ENCODE measurements around the gene FIBP.
"Not testable (repeated sequence)": the region's sequence is repeated elsewhere in the genome, so short reads cannot be mapped to it uniquely, and the experiment has no call there.

Gene FIBP

DNA sequence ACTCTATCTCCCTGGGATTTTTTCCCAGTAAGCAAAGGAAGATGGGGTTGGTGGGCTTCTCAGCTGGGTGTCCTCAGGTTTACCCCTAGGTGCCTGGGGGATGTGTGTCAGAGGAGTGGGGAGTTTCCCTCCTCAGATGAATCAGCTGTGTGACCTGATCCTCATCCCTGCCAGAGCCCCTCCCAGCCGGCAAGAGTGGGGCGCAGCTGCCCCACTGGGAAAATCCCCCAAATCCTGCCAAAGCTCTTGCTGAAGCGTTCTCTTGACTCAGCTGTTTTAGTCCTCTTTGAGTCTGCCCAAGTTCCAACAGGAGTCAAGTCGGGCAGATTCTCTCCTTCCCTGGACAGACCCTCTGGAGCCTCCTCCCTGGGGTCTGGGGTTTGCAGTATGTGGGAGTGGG lies 24.6 kb upstream of the FIBP start:
- no peak for DNase-seq

GRCh38 chr11:65911682-65912568 lies 23.7 kb upstream of the FIBP start:
- peak; percentile 40 for DNase-seq

DNA sequence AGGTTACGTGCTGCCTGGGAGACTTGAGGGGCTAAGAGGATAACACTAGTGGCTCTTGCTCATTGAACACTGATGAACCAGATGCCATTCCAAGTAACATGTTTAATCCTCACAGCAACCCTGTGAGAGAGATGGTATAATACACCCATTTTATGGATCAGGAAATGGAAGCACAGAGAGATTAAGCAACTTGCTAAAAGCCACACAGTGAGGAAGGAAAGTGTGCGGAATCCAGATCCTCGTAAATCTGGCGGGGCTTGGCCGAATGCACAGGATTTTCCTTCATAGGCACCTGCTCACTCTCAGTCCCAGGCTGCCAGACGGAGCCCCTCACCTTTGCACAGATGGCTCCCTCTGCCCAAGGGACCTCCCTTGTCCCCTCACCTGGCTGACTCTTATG lies 19.6 kb upstream of the FIBP start:
- no peak for DNase-seq

- DNase-seq: no peak
Measured at GRCh38 chr11:65906602-65907001, 18.3 kb upstream of the FIBP start.

GRCh38 chr11:65903715-65904114 lies 15.4 kb upstream of the FIBP start:
- no peak for DNase-seq

DNA sequence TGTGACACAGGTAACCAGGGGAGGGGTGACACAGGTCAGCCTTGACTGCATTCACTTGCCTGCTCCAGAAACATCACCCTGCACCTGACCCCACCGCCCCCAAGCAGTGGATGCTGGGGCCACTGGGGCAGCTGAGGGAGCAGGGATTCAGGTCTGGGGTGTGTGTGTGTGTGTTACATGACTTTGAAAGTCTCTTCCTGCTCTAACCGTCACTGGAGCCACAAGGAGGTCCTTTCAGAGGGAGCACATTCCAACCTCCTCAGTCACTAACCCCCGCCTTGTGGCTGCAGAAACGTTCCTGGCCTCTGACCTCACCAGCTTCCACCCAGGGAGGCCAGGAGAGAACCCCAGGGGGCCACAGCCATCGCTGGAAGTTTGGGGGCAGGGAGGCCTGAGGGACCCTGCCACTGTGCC lies 14.8 kb upstream of the FIBP start:
- no peak for DNase-seq

GRCh38 chr11:65900899-65901180 lies 12.6 kb upstream of the FIBP start:
- no peak for DNase-seq

GRCh38 chr11:65900125-65900898 lies 12.0 kb upstream of the FIBP start, which contains the start of gene FOSL1:
Gene FOSL1, minus strand, starts transcription at chr11:65900388. Its CDS starts 49 bp downstream, at chr11:65900339.
- peak; percentile 45 for DNase-seq

DNA sequence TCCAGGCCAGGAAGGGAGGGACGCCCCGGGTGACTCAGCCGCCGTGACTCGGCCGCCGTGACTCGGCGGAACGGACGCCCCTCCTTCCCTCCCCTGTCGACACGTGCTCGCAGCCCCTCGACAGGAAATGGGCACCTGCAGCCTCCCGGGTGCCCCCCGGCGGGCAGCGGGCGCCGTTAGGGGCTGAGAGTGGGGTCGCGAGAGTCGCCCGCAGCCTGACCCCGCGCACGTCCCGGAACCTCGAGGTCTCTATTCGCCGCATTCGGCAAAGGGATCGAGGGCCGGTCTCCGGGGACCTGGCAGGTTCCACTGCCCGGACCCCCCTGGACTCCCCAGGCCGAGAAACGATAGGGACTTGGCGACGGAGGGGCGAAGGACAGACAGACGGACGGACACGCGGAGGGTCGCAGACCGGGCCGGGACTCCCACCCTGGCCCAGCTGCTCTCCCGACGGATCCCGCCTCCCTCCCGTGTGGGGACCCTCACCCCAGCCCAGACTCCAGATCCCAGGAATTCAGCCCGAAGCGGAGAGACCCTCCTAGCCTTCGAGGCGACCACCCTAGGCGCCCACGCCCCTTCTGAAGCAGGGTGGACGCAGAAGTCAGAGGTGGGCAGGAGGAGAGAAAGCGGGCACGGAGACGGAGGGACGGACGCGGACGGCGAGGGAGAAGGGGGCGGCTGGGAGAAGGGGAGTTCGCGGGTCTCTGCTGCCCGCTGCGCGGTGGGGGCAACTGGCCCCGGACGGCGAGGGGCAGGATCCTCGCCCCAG lies 11.3 kb upstream of the FIBP start:
- no peak for DNase-seq

GRCh38 chr11:65898656-65899355 lies 10.5 kb upstream of the FIBP start:
- DNase-seq: no peak

- DNase-seq: no peak
Measured at GRCh38 chr11:65897020-65897471, 8.8 kb upstream of the FIBP start.

- no peak for DNase-seq
Measured at GRCh38 chr11:65896034-65896999, 8.0 kb upstream of the FIBP start.

DNA sequence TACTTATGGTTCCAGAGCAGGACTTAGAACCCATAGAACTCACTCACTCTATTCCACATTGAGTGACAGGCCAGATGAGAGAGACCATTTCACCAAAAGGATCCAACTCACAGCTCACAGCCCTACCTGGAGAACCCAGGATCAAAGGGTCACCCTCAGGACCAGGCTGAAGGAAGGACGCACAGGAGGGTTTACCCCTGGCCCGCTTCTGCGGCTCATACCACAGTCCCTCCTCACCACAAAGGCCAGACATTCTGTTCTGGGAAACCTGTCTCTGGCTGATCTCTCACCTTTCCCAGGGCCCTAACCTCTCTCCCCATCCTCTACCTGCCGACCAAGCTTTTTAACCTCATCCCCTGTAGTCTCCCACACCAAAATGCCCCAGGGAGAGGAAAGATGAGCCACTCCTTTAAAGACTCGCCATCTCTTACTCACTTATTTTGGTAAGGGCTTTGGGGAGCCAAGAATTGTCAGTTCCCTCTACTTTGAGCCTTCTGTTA lies 7.3 kb upstream of the FIBP start:
- DNase-seq: no peak

DNA sequence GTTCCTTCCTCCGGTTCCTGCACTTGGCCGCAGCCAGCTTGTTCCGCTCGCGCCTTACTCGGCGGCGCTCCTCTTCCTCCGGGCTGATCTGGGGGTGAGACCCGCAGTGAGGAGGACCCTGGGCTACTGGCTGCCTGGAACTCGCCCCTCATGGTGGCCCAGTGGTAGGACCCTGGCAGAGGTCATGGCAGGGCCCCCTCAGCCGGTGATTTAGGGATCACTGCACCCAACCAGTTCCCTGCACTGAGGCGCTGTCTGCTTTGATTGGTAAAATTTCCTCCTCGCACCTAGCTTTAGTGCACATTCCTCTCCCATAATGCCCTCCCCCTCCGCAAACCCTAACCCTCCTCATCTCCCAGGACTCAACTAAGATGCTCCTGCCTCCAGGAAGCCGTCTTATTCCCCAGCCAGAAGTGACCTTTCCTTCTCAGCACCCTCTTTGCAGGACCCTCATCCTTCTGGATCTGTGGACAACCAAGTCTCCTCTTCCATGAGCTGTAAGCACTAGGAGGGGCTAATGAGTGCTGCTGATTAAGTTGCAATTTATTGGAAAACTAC lies 5.8 kb upstream of the FIBP start:
- DNase-seq: no peak

DNA sequence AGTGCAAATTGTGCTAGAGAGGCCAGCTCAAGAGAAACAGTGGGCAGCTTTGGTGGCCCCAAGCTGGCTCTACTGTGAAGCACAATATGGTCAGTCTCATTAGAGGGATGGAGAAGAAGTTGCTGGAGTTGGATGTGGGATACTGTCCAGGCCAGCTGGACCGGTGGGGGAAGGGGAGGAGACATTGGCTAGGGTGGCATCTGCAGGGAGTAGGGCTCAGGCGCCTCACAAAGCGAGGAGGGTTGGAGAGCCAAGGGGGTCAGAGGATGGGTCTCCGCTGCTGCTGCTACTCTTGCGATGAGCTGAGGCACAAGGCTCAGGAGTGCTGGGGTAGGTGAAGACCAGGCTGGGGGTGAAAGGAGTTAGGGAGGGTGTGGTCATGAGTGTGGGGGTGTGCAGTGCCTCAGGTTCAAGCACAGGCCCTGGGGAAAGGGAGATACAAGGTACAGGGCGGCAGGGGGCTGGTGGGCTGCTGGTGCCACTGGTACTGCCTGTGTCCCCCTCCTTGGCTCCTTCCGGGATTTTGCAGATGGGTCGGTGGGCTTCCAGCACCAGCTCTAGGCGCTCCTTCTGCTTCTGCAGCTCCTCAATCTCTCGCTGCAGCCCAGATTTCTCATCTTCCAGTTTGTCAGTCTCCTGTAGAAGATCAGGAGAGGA lies 4.5 kb upstream of the FIBP start:
- DNase-seq: no peak

DNA sequence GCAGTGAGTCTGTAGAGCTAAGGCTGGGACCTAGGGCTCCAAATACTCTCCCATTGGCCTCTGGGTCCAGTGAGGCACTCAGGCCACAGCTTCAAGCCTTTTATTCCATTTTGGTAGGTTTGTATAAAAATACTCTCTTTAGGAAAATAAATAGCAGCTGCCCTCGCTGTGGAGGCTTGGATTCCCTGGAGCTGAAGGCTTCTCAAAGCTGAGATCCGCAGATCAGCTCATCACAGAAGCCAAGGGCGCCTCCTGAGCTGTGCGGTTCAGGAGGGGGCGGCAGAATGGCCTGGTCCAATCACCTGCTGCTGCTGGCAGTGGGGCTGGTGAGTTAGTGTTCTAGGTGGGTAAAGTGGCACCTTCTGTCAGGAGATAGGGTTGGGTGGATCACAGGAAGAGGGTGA lies 3.9 kb upstream of the FIBP start:
- DNase-seq: not testable (repeated sequence)

- DNase-seq: peak; percentile 36
Measured at GRCh38 chr11:65891219-65892136, 3.2 kb upstream of the FIBP start.

DNA sequence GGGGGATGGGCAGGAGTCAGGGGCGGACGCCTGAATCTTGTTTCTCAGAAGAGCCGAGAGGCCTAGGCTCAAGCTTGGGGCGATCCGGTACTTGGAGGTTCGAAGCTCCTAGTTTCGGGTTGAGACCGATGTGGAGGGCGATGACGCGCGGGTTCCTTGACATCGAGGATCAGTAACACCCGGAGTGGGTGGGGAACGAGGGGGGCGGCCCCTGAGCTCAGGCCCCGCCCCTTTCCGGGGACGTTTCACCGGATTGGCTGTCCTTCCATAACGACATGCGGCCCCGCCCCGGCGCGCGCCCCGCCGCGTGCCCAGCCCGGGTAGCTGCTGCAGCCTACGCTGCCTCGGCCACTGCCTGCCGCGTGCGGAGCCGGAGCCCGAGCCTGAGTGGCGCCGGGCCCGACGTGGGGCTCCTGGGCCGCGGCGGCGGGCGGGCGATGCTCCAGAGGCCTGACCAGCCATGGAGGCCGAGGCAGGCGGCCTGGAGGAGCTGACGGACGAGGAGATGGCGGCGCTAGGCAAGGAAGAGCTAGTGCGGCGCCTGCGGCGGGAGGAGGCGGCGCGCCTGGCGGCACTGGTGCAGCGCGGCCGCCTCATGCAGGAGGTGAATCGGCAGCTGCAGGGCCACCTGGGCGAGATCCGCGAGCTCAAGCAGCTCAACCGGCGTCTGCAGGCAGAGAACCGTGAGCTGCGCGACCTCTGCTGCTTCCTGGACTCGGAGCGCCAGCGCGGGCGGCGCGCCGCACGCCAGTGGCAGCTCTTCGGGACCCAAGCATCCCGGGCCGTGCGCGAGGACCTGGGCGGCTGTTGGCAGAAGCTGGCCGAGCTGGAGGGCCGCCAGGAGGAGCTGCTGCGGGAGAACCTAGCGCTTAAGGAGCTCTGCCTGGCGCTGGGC lies 2.3 kb upstream of the FIBP start, which contains the start of gene CCDC85B:
Gene CCDC85B, plus strand, starts transcription at position 350 of the 895 bp plus-strand sequence. Its CDS starts 111 bp downstream, at position 461.
- peak; percentile 91 for DNase-seq
